K562 (cell line): ENCODE results near the gene SPTAN1. TPM values are rescaled to one million over a fixed set of nuclear protein-coding genes. Genes with fewer than 3 reads are reported as not detected.

Source experiments
- BHLHE40 ChIP-seq: IDR thresholded peaks from 2 replicates; pipeline ENCODE4 v1.6.1; 2011; ENCODE audit warnings: low read length, improper control_type of control experiment
- BRD9 ChIP-seq: fragments of 450-650 bp; IDR thresholded peaks from 2 replicates; pipeline ENCODE4 v1.6.1; 2018; ENCODE audit warnings: low read depth; ENCODE audit not compliant: partially characterized antibody
- GABPA ChIP-seq: fragments of 200-800 bp; sonication (Bioruptor generic); conservative IDR thresholded peaks from 2 replicates; pipeline ENCODE4 v1.6.1; 2016; ENCODE audit warnings: low read depth, missing genetic modification characterization, missing compliant biosample characterization
- HBP1 ChIP-seq: fragments of 450-650 bp; formaldehyde crosslinking; IDR thresholded peaks from 2 replicates; pipeline ENCODE4 v1.4.0; 2022; ENCODE audit warnings: missing genetic modification characterization
- HDGF ChIP-seq: fragments of 450-650 bp; IDR thresholded peaks from 2 replicates; pipeline ENCODE4 v1.6.1; 2016
- MED1 ChIP-seq: sonication (generic); formaldehyde crosslinking; IDR thresholded peaks from 2 replicates; pipeline ENCODE4 v1.8.1; 2023; ENCODE audit warnings: missing genetic modification reagents, borderline replicate concordance
- PHF8 ChIP-seq: fragments of 200-600 bp; sonication (generic); IDR thresholded peaks from 2 replicates; pipeline ENCODE4 v1.6.1; 2012; ENCODE audit warnings: mixed run types, mild to moderate bottlenecking, inconsistent platforms, low read length, moderate library complexity, borderline replicate concordance
- PRDM10 ChIP-seq: fragments of 450-650 bp; IDR thresholded peaks from 2 replicates; pipeline ENCODE4 v1.6.1; 2018; ENCODE audit not compliant: partially characterized antibody
- RB1 ChIP-seq: fragments of 450-650 bp; IDR thresholded peaks from 2 replicates; pipeline ENCODE4 v1.6.1; 2017; ENCODE audit warnings: low read depth, mild to moderate bottlenecking
- RUNX1 ChIP-seq: sonication (generic); IDR thresholded peaks from 2 replicates; pipeline ENCODE4 v1.6.1; 2016; ENCODE audit warnings: antibody characterized with exemption, low read depth
- SP1 ChIP-seq: sonication (generic); formaldehyde crosslinking; IDR thresholded peaks from 2 replicates; pipeline ENCODE4 v1.8.1; 2022; ENCODE audit warnings: mild to moderate bottlenecking, missing genetic modification reagents
- ZNF407 ChIP-seq: fragments of 450-650 bp; IDR thresholded peaks from 2 replicates; pipeline ENCODE4 v1.6.1; 2016; ENCODE audit warnings: low read depth
- polyA plus RNA-seq, 8 experiments: library from polyadenylated mRNA; depleted of rRNA in 4 of 8; stranded (reverse) in 5 of 8; unstranded in 3 of 8; fragments of >200 nt; fragmentation: Nextera tagmentation in 2 of 8; fragmentation: Illumina TruSeq in 1 of 8; extraction: Ambion mirVana in 2 of 8; extraction: Trizol in 1 of 8; gene quantifications; 2 replicates each; pipeline versions ENCODE4 v1.2.1 to v1.2.3, GENCODE V29; 2011 to 2014; ENCODE audit warnings: inconsistent platforms in 1 of 8, missing spikeins in 1 of 8
- total RNA-seq, 7 experiments: library from RNA; depleted of rRNA in 6 of 7; stranded (reverse); fragments of >200 nt in 6 of 7; fragmentation: Illumina TruSeq in 2 of 7; extraction: Trizol in 2 of 7; gene quantifications; 2 replicates each; pipeline versions ENCODE4 v1.2.1 to v1.2.3, GENCODE V29; 2011 to 2021; ENCODE audit warnings: low replicate concordance in 1 of 7

SPTAN1 gene
- total and polyA plus RNA-seq, 9 of the 15 experiments (the other 6 are each of a cell fraction or from before 2014, with no cell fraction given): 1.5 to 13.5 (median 6.8) TPM

GRCh38 chr9:128558431-128559310 is 6.3 kb downstream of the SPTAN1 start (continued):
- TF ChIP-seq PRDM10: peak; percentile 36
- peak; percentile 87 for TF ChIP-seq RUNX1
- TF ChIP-seq SP1 (CRISPR knock-in tag): peak; percentile 92
- no peak; the same call in 1 of the 2 replicates for TF ChIP-seq GABPA
- TF ChIP-seq MED1 (CRISPR knock-in tag): no peak
- TF ChIP-seq RB1: peak; percentile 58; the same call in 1 of the 2 replicates
- no peak for TF ChIP-seq HDGF
- peak; percentile 92 for TF ChIP-seq HBP1 (CRISPR knock-in tag)
- TF ChIP-seq BRD9: no peak
- TF ChIP-seq BHLHE40: peak; percentile 98
- TF ChIP-seq ZNF407: no peak
- TF ChIP-seq PHF8: no peak
